Adrenal gland (tissue), 12 donors: ENCODE results near the gene CAMTA1. TPM values are rescaled to one million over a fixed set of nuclear protein-coding genes. Genes with fewer than 3 reads are reported as not detected.

Source experiments
- DNase-seq, 7 donors: peaks; one replicate each; pipeline ENCODE4 v3.0.0-alpha.2; 2019 to 2020
- H3K27ac ChIP-seq, 5 donors: fragments of 200-600 bp; sonication (generic) in 4 of 5; 1 replicate in 3 of 5; 2 replicates in 2 of 5; pipeline versions ENCODE4 v1.5.1 to v1.8.0; 2016 to 2020; ENCODE audit warnings: mild to moderate bottlenecking in 1 of 5
- H3K27me3 ChIP-seq: fragments of 200-600 bp; 2 replicates; pipeline ENCODE4 v1.8.0; 2021
- H3K36me3 ChIP-seq, 2 donors: fragments of 200-600 bp; replicated peaks in 1 of 2; 1 replicate in 1 of 2; 2 replicates in 1 of 2; pipeline versions ENCODE4 v1.5.1 to v1.8.0; 2018 to 2022
- H3K4me1 ChIP-seq, 2 donors: fragments of 200-600 bp; replicated peaks in 1 of 2; 1 replicate in 1 of 2; 2 replicates in 1 of 2; pipeline versions ENCODE4 v1.5.1 to v1.8.0; 2018 to 2021
- H3K4me3 ChIP-seq, 4 donors: fragments of 200-600 bp; sonication (generic) in 3 of 4; one replicate each; pipeline ENCODE4 v1.5.1; 2016 to 2018
- H3K9me3 ChIP-seq, 3 donors: fragments of 200-600 bp; sonication (generic) in 1 of 3; replicated peaks in 1 of 3; 1 replicate in 2 of 3; 2 replicates in 1 of 3; pipeline versions ENCODE4 v1.5.1 to v1.8.0; 2016 to 2021
- POLR2A ChIP-seq, 2 donors: fragments of 450-650 bp; IDR thresholded peaks; one replicate each; pipeline ENCODE4 v1.6.1; 2017; ENCODE audit warnings: antibody characterized with exemption in 2 of 2, mild to moderate bottlenecking in 2 of 2, moderate library complexity in 1 of 2
- WGBS, 4 donors: extraction: QIAGEN DNeasy Blood & Tissue Kit in 2 of 4; methylation state at CpG; one replicate each; pipeline versions ENCODE4 v1.1.5 to v1.1.7; 2013 to 2017; 5-methylcytosine and 5-hydroxymethylcytosine counted together
- intact Hi-C, 2 donors: fragments of 100-400 bp; cut with DNase I; formaldehyde crosslinking; loops; one replicate each; pipeline versions ENCODE4 v1.14.1 to v1.15.0; 2022 to 2023
- polyA plus RNA-seq, 3 donors: library from polyadenylated mRNA; stranded (reverse); fragments of 200-250 nt in 2 of 3; fragments of 350-450 nt in 1 of 3; fragmentation: Illumina TruSeq in 1 of 3; extraction: RNeasy Lipid Tissue Mini Kit (QIAGEN cat#74804) in 1 of 3; gene quantifications; one replicate each; pipeline ENCODE4 v1.2.3, GENCODE V29; 2013 to 2014
- total RNA-seq, 9 donors: library from RNA; depleted of rRNA in 4 of 9; stranded (reverse); fragments of >200 nt in 4 of 9; fragments of 120-200 nt in 1 of 9; fragmentation: NEBNext Ultra II Directional in 1 of 9; extraction: Animal tissue kit (Norgen Biotek cat#: 25700) in 1 of 9; gene quantifications; one replicate each; pipeline versions ENCODE4 v1.1.0 to v1.2.4, GENCODE V29; 2013 to 2023
- TF ChIP-seq, protein P1 (sequence below), 6 experiments: fragments of 450-650 bp in 4 of 6; fragments of 200-600 bp in 2 of 6; sonication (generic) in 1 of 6; IDR thresholded peaks; 1 replicate in 5 of 6; 2 replicates in 1 of 6; pipeline versions ENCODE4 v1.5.1 to v1.8.0; 2016 to 2021; ENCODE audit warnings: antibody characterized with exemption in 6 of 6, mild to moderate bottlenecking in 2 of 6, moderate library complexity in 1 of 6
- donor health status: healthy with polysubstance abuse.
- donor health status: Bipolar disorder and iron deficiency.
- donor health status: DM: yes; HTN: yes; CAD: no.
- donor health status: DM: no; HTN: no; CAD: no.
- donor health status: DM: no; HTN: no; CAD: no.
- donor health status: DM: yes; HTN: yes; CAD: no.

CAMTA1 gene
- total and polyA plus RNA-seq, 12 donors = 62.9 to 141 (median 96.9) TPM

- 92 to 100% (median 96%) methylated on average over 2 of the region's 2 CpGs for WGBS, 4 donors
- H3K27ac ChIP-seq = no peak overlapping the region
- H3K27me3 ChIP-seq = no peaks in the 10 kb centered on the region
- H3K4me3 ChIP-seq = no peak overlapping the region
- H3K4me1 ChIP-seq = no peaks in the 10 kb centered on the region
- no peaks in the 10 kb centered on the region for H3K36me3 ChIP-seq
- intact Hi-C loops = no loop called here
- DNase-seq = no peak
- no peaks in the 10 kb centered on the region for H3K9me3 ChIP-seq
- TF ChIP-seq, protein P1, sequence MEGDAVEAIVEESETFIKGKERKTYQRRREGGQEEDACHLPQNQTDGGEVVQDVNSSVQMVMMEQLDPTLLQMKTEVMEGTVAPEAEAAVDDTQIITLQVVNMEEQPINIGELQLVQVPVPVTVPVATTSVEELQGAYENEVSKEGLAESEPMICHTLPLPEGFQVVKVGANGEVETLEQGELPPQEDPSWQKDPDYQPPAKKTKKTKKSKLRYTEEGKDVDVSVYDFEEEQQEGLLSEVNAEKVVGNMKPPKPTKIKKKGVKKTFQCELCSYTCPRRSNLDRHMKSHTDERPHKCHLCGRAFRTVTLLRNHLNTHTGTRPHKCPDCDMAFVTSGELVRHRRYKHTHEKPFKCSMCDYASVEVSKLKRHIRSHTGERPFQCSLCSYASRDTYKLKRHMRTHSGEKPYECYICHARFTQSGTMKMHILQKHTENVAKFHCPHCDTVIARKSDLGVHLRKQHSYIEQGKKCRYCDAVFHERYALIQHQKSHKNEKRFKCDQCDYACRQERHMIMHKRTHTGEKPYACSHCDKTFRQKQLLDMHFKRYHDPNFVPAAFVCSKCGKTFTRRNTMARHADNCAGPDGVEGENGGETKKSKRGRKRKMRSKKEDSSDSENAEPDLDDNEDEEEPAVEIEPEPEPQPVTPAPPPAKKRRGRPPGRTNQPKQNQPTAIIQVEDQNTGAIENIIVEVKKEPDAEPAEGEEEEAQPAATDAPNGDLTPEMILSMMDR (IDR thresholded peaks at IDR 0.05) = no peak
- no peak for TF ChIP-seq POLR2A (IDR thresholded peaks at IDR 0.05)
Measured at GRCh38 chr1:7322283-7322785, 537.1 kb downstream of the CAMTA1 start.

DNA sequence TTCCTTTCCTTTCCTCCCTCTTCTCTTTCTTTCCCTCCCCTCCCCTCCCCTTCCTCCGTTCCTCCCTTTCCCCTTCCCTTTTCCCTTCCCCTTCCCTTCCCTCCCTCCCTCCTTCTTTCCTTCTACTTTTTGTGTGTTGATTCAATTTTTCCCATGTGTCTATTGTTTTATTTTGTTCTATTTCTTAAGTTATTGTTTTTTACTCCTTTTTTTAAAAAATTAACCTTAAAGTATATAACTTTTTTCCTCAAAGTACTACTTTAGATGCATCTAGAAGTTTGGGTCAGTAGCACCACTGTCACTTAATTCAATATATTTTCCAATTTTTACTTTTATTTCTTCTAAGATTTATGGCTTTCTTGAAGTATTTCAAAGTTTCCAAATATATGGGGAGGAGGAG is 537.7 kb downstream of the CAMTA1 start:
- no peaks in the 10 kb centered on the region for H3K27me3 ChIP-seq
- 53 to 82% (median 75%) methylated on average over 1 of the region's 1 CpG for WGBS, 4 donors
- H3K4me3 ChIP-seq = no peak overlapping the region
- H3K4me1 ChIP-seq = no peaks in the 10 kb centered on the region
- TF ChIP-seq, protein P1 (IDR thresholded peaks at IDR 0.05) = no peak
- TF ChIP-seq POLR2A (IDR thresholded peaks at IDR 0.05) = no peak
- no peaks in the 10 kb centered on the region for H3K36me3 ChIP-seq
- H3K9me3 ChIP-seq = no peaks in the 10 kb centered on the region
- H3K27ac ChIP-seq = no peak overlapping the region
- intact Hi-C loops = no loop called here
- DNase-seq = no peak

DNA sequence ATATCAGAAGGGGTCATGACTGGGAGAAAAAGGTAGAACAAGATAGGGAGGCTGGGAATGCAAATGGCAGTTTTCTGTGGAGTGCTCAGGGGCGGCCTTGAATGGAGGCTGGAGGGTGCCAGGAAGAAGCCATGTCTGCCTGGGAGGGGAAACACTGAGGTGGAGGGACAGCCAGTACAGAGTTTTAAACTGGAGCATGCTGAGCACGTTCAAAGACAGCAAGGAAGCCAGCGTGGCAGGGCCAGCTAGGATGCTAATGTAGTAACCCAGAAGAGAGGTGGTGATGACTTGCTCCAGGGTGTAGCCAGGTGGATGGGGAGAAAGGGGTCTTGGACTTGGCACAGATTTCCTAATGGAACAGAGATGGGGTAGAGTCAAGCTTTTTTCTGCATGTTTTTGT is 540.0 kb downstream of the CAMTA1 start:
- no peak for TF ChIP-seq POLR2A (IDR thresholded peaks at IDR 0.05)
- TF ChIP-seq, protein P1 (IDR thresholded peaks at IDR 0.05) = no peak
- Histone ChIP-seq H3K36me3 (no peaks in the 10 kb centered on the region), H3K27me3 (peaks cover under 1% of the 10 kb centered on the region), H3K9me3 (no peaks in the 10 kb centered on the region), H3K27ac (no peak overlapping the region), H3K4me1 (no peaks in the 10 kb centered on the region), H3K4me3 (no peak overlapping the region)
- intact Hi-C loops = no loop called here
- WGBS, 4 donors = 78 to 89% (median 85%) methylated on average over 3 of the region's 3 CpGs
- DNase-seq = peak in 1 of 7 donors; percentile 4

GRCh38 chr1:7326366-7326765 is 541.1 kb downstream of the CAMTA1 start:
- intact Hi-C loops = no loop called here
- Histone ChIP-seq H3K4me3 (no peak overlapping the region), H3K27ac (no peak overlapping the region), H3K27me3 (peaks cover 8% of the 10 kb centered on the region), H3K9me3 (no peaks in the 10 kb centered on the region), H3K4me1 (no peaks in the 10 kb centered on the region), H3K36me3 (no peaks in the 10 kb centered on the region)
- DNase-seq = no peak
- 62 to 77% (median 72%) methylated on average over 2 of the region's 2 CpGs for WGBS, 4 donors
- TF ChIP-seq, protein P1 (IDR thresholded peaks at IDR 0.05) = no peak
- TF ChIP-seq POLR2A (IDR thresholded peaks at IDR 0.05) = no peak
